NCI-H1105 (cell line): ENCODE data around the gene HBA1.
"Not testable (repeated sequence)": the region's sequence is repeated elsewhere in the genome, so short reads cannot be mapped to it uniquely, and the experiment has no call there.

Experiments used
- DNase-seq: peaks from one replicate; lab custom pipeline; 2025; lab: John Stamatoyannopoulos, UW

HBA1 gene

DNA sequence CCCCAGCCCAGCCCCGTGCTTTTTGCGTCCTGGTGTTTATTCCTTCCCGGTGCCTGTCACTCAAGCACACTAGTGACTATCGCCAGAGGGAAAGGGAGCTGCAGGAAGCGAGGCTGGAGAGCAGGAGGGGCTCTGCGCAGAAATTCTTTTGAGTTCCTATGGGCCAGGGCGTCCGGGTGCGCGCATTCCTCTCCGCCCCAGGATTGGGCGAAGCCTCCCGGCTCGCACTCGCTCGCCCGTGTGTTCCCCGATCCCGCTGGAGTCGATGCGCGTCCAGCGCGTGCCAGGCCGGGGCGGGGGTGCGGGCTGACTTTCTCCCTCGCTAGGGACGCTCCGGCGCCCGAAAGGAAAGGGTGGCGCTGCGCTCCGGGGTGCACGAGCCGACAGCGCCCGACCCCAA lies 474 bp upstream of the HBA1 start:
- DNase-seq, result not testable (repeated sequence)

DNA sequence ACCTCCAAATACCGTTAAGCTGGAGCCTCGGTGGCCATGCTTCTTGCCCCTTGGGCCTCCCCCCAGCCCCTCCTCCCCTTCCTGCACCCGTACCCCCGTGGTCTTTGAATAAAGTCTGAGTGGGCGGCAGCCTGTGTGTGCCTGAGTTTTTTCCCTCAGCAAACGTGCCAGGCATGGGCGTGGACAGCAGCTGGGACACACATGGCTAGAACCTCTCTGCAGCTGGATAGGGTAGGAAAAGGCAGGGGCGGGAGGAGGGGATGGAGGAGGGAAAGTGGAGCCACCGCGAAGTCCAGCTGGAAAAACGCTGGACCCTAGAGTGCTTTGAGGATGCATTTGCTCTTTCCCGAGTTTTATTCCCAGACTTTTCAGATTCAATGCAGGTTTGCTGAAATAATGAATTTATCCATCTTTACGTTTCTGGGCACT lies 928 bp downstream of the HBA1 start:
- no peak for DNase-seq

DNA sequence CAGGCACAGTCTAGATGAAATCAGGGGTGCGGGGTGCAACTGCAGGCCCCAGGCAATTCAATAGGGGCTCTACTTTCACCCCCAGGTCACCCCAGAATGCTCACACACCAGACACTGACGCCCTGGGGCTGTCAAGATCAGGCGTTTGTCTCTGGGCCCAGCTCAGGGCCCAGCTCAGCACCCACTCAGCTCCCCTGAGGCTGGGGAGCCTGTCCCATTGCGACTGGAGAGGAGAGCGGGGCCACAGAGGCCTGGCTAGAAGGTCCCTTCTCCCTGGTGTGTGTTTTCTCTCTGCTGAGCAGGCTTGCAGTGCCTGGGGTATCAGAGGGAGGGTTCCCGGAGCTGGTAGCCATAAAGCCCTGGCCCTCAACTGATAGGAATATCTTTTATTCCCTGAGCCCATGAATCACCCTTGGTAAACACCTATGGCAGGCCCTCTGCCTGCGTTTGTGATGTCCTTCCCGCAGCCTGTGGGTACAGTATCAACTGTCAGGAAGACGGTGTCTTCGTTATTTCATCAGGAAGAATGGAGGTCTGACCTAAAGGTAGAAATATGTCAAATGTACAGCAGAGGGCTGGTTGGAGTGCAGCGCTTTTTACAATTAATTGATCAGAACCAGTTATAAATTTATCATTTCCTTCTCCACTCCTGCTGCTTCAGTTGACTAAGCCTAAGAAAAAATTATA lies 1.6 kb downstream of the HBA1 start:
- DNase-seq, result no peak

DNA sequence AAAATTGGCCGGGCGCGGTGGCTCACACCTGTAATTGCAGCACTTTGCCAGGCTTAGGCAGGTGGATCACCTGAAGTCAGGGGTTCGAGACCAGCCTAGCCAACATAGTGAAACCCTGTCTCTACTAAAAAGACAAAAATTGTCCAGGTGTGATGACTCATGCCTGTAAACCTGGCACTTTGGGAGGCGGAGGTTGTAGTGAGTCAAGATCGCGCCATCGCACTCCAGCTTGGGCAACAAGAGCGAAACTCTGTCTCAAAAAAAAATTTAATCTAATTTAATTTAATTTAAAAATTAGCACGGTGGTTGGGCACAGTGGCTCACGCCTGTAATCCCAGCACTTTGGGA lies 2.2 kb downstream of the HBA1 start:
- DNase-seq, result no peak

DNA sequence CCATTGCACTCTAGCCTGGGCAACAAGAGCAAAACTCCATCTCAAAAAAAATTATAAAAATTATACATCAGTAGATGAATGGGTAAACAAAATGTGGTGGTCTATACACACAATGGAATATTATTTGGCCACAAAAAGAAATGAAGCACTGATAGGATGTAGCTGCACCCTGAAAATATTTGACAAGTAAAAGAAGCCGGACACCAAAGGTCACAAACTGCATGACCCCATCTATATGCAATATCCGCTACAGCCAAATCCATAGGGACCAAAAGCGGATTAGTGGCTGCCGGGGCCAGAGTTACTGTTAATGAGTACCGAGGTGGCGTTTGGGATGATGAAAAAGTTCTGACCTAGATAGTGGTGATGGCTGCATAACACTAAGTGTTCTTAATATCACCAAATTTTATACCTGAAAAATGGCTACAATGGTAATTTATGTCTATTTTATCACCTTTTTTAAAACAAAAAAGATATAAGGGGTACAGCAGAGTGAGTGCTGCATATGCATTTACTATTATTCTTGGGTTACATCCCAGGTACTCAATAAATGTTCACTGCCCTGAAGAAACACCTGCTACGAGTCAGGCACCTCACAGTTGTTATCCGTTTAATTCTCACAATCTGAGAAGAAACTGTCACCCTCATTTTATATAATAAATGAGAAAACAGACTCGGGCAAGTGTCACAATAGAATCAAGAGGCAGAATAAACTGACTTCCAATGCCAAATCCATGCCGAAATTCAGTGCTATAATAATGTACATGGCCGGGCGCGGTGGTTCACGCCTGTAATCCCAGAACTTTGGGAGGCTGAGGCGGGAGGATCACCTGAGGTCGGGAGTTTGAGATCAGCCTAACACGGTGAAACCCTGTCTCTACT lies 3.0 kb downstream of the HBA1 start:
- DNase-seq, result no peak

DNA sequence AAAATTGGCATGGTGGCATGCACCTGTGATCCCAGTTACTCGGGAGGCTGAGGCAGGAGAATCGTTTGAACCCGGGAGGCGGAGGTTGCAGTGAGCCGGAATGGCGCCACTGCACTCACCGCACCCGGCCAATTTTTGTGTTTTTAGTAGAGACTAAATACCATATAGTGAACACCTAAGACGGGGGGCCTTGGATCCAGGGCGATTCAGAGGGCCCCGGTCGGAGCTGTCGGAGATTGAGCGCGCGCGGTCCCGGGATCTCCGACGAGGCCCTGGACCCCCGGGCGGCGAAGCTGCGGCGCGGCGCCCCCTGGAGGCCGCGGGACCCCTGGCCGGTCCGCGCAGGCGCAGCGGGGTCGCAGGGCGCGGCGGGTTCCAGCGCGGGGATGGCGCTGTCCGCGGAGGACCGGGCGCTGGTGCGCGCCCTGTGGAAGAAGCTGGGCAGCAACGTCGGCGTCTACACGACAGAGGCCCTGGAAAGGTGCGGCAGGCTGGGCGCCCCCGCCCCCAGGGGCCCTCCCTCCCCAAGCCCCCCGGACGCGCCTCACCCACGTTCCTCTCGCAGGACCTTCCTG lies 3.7 kb downstream of the HBA1 start, which contains the start of gene HBQ1:
HBQ1 (plus strand) TSS at position 359 of the 575 bp plus-strand sequence; CDS start at position 387, 28 bp downstream.
- DNase-seq, result no peak

DNA sequence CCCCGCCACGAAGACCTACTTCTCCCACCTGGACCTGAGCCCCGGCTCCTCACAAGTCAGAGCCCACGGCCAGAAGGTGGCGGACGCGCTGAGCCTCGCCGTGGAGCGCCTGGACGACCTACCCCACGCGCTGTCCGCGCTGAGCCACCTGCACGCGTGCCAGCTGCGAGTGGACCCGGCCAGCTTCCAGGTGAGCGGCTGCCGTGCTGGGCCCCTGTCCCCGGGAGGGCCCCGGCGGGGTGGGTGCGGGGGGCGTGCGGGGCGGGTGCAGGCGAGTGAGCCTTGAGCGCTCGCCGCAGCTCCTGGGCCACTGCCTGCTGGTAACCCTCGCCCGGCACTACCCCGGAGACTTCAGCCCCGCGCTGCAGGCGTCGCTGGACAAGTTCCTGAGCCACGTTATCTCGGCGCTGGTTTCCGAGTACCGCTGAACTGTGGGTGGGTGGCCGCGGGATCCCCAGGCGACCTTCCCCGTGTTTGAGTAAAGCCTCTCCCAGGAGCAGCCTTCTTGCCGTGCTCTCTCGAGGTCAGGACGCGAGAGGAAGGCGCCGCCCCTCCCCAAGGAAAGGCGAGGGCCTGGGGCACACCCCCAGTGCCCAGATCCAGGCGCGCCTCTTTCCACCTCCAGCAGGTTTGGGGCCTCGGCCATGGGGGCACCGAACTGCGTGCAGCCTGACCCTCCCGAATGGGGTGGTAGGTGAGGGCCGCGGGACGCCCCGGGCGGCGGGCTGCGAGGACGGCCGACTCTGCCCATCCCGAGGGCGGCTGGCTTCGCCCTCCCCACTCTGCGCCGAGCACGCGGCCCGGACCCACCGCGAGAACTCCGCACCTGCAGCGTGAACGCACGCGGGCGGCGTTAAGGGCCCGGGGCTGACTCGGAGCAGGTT lies 4.4 kb downstream of the HBA1 start:
- DNase-seq, result peak; percentile 43

DNA sequence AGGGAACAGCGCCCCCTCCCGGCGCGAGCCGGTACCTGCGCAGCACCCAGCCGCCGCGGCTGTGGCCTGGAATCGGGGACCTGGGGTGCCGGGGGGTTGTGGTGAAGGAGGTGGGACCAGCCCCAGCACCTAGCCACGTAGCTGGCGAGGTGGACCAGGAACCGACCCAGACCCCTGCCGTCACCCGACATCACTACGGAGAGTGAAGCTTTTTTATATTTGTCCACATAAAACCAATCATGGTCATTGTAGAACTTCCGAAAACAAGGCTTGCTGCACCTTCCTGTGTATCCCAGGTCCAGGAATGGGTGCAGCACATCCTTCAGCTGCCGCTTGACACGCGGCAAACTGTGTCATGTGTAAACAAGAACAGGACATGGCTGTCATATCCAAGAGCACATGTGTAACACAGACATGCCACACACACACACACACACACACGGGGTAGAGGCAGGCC lies 5.1 kb downstream of the HBA1 start:
- no peak for DNase-seq

DNA sequence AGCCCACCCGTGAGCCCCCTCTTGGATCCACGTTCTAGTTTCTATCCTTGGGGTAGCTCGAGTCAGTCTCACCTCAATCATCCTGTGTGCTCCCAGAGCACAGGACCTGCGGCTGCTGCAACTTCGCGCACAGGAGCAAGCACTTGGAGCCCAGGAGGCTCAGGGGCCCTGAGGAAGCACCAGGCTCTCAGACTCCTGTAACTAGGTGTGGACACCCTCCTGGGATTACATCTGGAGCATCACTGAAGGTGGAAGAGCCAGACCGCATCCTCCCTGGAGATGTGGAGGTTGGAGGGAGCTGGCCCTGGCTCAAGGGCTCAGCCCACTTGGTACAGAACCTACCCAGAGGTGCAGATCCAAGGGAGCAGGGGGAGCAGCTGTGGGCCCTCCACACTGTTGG lies 6.5 kb downstream of the HBA1 start:
- no peak for DNase-seq

DNA sequence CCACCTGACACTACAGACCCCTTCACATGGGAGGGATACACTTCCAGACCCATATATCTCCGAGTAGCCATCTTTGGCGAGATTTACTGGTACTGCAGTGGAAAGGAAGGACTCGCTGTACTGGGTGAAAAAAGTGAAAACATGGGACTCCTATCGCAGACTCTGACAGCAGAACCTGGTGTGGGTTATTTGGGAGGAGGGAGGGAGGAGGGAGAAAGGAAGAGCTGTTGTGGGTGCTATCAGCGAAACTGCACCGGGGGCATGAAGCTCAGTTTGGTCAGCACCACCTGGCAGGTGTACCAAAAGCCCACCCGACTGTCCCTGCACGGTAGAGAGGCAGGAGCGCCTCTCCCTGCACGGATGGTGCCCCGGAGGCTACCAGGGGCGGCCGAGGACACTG lies 8.7 kb downstream of the HBA1 start:
- DNase-seq, result no peak

DNA sequence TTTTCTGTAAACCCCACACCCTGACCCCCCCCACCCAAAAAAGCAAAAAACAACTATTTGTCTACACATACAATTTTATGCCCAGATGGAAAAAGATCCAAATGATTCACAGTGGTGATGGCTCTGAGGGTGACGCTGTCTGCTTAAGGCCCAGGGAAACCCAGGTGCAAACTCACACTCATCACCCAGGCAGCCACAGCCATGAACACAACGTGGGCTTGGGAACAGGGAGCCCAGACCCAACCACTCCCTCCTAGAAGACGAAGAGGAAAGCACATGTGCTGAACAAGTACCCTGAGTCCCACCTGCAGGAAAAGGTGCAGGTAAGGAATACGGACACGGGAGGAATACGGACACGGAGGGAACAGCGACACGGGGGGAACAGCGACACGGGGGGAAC lies 9.2 kb downstream of the HBA1 start:
- DNase-seq, result no peak

DNA sequence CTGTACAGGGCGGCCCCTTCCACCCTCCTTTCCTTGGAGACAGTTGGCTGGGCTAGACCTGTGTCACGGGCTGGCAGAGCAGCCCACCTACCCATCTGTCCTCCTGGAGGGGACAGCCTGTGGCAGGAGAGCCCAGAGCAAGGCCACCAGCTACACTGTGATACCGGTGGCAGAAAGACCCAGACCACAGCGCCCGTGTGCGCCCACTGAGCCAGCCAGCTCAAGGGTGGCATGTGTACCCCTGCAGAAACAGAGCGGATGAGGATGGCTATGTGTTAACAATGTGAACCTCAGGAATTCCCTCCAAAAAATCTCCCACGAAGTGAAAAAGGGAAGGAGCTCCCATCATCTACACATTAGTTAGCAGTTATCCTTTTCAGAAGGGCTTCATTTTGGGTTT lies 10.8 kb downstream of the HBA1 start:
- DNase-seq, result no peak

DNA sequence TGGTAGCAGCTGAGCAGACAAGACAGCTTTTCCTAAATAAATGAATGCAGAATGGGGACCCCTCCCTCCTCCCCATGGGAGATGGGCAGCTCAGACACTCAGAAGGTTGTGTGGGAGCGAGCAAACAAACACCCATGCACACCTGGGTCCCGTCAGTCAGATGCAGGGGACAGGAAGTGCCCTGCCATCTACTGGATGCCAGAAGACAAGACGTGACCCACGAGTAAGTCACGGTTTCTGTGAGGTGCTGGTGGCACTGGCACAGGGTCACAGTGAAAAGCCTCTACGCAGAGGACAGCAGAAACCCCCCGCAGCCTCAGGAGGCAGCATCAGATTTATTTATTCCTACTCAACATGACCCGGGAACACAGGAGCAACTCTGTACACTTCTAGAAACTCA lies 12.2 kb downstream of the HBA1 start:
- no peak for DNase-seq

DNA sequence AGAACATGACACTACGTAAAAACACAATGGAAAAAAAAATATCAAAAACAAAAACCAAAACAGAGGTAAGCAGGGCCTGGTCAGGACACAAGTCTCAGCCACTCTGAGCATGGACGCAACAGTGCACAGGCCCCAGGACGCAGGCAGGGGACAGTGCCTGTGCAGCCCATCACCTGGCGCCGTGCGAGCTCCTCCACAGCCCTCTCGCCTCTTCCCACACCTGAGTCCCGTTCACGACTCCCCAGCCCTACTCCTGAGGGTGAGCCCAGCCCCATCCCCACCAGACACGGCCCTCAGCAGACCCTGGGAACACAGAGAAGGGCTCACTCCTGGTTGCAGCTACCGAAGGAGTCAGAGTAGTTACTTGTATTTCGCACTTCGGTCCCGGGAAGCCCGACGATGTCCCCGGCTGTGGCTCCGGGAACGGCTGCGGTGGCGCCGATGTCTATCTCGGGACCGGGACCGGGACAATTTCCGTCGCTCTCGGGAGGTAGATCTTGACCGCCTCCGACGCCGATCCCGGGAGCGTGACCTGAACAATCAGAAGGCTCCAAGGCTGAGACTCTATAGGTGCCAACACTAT lies 13.2 kb downstream of the HBA1 start:
- DNase-seq, result no peak

DNA sequence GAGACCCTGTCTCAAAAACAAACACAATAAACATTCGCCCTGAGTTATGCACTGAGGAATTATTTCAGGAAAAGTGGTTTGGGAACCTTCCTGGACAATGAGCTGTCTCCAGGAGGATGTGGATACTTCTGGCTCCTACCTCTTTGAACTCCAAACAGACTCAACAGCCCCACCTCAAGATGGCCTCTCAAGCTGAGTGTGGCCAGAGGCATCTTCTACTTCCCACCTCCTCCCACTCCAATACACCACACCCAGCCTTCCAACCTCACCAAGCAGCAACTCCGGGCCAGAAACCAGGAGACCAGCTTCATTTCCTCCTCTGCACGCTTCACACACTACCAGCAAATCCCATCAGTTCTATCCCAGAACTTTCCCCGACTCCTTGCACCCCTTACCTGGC lies 15.4 kb downstream of the HBA1 start:
- DNase-seq, result no peak

DNA sequence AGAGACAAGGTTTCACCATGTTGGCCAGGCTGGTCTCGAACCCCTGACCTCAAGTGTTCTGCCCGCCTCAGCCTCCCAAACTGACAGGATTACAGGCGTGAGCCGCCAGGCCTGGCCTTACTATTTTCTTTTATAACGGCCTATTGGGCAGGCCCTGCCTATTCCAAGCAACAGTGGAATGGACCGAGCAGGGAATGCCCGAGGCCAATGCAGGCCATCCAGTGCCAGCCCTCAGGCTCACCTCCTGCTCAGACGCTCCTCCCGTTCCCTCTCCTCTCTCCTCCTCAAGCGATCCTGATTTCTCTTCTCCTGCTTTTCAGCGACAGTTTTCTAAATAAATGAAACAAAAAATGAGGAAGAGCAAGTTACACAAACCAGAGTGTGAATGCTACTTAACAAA lies 16.2 kb downstream of the HBA1 start:
- no peak for DNase-seq

DNA sequence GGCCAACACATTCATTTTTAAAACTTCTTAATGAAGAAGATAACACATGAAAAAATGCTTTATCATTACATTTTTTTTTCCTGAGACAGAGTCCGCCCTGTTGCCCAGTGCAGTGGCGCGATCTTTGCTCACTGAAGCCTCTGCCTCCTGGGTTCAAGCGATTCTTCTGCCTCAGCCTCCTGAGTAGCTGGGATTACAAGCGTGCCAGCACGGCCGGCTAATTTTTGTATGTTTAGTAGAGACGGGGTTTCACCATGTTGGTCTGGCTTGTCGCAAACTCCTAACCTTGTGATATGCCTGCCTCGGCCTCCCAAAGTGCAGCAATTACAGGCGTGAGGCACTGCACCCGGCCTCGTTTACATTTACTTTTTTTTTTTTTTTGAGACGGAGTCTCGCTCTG lies 17.0 kb downstream of the HBA1 start:
- no peak for DNase-seq

DNA sequence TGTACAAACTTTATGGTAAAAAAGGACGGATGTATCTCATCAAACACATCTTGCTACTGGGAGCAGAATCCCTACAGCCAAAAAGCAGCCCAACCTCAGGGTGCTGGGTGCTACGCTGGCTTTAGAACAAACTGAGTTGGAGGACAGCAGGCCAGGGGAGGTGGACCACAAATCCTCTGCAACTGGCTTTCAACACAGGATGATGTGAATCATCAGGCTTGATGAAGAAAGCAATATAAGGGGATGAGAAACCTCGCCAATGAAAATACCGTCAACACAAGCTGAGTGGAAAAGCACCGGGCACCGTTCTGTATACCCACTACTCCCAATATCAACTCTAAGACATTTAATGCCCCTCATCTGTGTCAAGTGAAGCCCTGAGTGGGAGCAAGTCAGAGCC lies 18.0 kb downstream of the HBA1 start:
- no peak for DNase-seq

DNA sequence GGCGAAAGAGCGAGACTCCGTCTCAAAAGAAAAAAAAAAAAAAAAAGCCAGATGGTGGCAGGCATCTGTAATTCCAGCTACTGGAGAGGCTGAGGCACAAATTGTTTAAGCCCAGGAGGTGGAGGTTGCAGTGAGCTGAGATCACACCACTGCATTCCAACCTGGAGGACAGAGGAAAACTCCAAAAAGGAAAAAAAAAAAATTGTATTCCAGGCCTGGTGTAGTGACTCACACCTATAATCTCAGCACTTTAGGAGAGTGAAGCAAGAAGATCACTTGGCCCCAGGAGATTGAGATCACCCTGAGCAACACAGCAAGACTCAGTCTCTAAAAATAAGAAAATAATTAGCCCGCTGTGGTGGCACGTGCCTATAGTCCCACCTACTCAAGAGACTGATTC lies 23.9 kb downstream of the HBA1 start:
- no peak for DNase-seq

DNA sequence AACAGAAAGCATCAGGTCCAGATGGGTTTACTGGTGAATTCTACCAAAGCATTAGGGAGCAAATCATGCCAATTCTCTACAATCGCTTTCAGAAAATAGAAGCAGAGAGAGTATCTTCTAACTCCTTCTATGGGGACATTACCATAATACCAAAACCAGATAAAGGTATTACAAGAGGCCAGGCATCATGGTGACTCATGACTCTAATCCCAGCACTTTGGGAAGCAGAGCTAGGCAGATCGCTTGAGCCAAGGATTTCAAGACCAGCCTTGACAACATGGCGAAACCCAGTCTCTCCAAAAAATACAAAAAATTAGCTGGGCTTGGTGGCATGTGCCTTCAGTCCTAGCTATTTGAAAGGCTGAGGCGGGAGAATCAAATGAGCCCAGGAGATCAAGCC lies 26.8 kb downstream of the HBA1 start:
- DNase-seq, result no peak

DNA sequence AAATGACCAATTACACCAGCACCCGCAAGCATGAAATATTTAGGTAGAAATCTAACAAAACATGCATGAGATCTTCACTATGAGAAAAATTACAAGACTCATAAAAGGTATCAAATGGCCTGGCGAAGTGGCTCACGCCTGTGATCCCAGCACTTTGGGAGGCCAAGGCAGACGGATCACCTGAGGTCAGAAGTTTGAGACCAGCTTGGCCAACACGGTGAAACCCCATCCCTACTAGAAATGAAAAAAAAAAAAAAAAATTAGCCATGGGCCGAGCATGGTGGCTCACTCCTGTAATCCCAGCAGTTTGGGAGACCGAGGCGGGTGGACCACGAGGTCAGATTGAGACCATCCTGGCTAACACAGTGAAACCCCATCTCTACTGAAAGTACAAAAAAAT lies 27.6 kb downstream of the HBA1 start:
- not testable (repeated sequence) for DNase-seq

DNA sequence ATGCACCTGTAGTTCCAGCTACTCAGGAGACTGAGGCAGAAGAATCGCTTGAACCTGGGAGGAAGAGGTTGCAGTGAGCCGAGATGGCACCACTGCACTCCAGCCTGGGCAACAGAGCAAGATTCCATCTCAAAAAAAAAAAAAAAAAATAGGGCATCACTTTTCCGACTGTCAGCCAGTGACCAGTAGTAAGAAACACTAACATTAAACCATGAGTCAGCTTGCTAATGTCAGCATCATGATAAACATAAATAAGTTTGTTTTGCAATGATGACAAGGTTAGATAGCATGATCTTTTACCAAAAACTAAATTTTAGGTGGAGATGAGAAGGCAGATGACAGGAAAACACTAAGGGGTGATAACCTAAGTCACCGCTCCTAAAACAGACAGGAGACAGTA lies 32.9 kb downstream of the HBA1 start:
- DNase-seq, result not testable (repeated sequence)
